LHCN-M2 (cell line): Measurements from ENCODE around the gene STPG1. TPM values are rescaled to one million over a fixed set of nuclear protein-coding genes. Genes with fewer than 3 reads are reported as not detected.
A peak's percentile ranks its signal among the peaks of the same experiment; 100 is the strongest.
"Not testable (repeated sequence)": the region's sequence is repeated elsewhere in the genome, so short reads cannot be mapped to it uniquely, and the experiment has no call there.

Experiments
- DNase-seq: peaks from one replicate; pipeline ENCODE4 v3.0.0-alpha.2; 2012; ENCODE audit warnings: low read depth
- polyA plus RNA-seq: library from polyadenylated mRNA; unstranded; fragments of >200 nt; gene quantifications from one replicate; pipeline ENCODE4 v1.2.1, GENCODE V29; 2012; ENCODE audit warnings: missing spikeins
- total RNA-seq: library from RNA; depleted of rRNA; stranded (reverse); fragments of >200 nt; gene quantifications from 2 replicates; pipeline ENCODE4 v1.2.3, GENCODE V29; 2014; rRNA removed

Gene STPG1
- 3.3 and 4.9 TPM in 2 replicates for total RNA-seq
- 8.0 TPM for polyA plus RNA-seq

- peak; percentile 81 for DNase-seq
These were observed at the start of gene STPG1 for GRCh38 chr1:24413350-24414163. TSS of gene STPG1 (minus strand) at chr1:24413782. CDS start at chr1:24401388, 12,394 bp downstream.

- DNase-seq: peak; percentile 71
These were observed 48.5 kb upstream of the STPG1 start for GRCh38 chr1:24462128-24462527.

- DNase-seq: no peak
These were observed 46.1 kb upstream of the STPG1 start for GRCh38 chr1:24459551-24460266.

GRCh38 chr1:24457866-24458265 is 44.3 kb upstream of the STPG1 start:
- no peak for DNase-seq

GRCh38 chr1:24455272-24455671 is 41.7 kb upstream of the STPG1 start:
- no peak for DNase-seq

GRCh38 chr1:24454673-24455072 is 41.1 kb upstream of the STPG1 start:
- DNase-seq: no peak

- DNase-seq: no peak
These were observed 39.4 kb upstream of the STPG1 start for GRCh38 chr1:24452922-24453485.

GRCh38 chr1:24451746-24452145 is 38.2 kb upstream of the STPG1 start:
- DNase-seq: no peak

- no peak for DNase-seq
These were observed 37.3 kb upstream of the STPG1 start for GRCh38 chr1:24450857-24451397.

- DNase-seq: no peak
These were observed 36.7 kb upstream of the STPG1 start for GRCh38 chr1:24450316-24450715.

- not testable (repeated sequence) for DNase-seq
These were observed 32.9 kb upstream of the STPG1 start for GRCh38 chr1:24446446-24446845.

GRCh38 chr1:24443241-24443656 is 29.7 kb upstream of the STPG1 start:
- DNase-seq: no peak

- DNase-seq: no peak
These were observed 29.2 kb upstream of the STPG1 start for GRCh38 chr1:24442764-24443163.

GRCh38 chr1:24441996-24442668 is 28.6 kb upstream of the STPG1 start:
- DNase-seq: no peak

GRCh38 chr1:24441480-24441879 is 27.9 kb upstream of the STPG1 start:
- DNase-seq: no peak

GRCh38 chr1:24440436-24440835 is 26.9 kb upstream of the STPG1 start:
- DNase-seq: no peak

GRCh38 chr1:24438423-24438901 is 24.9 kb upstream of the STPG1 start:
- peak; percentile 18 for DNase-seq

- DNase-seq: no peak
These were observed 24.2 kb upstream of the STPG1 start for GRCh38 chr1:24437631-24438396.

GRCh38 chr1:24435782-24436365 is 22.3 kb upstream of the STPG1 start:
- no peak for DNase-seq

GRCh38 chr1:24427545-24427862 is 13.9 kb upstream of the STPG1 start:
- no peak for DNase-seq
